ENCODE data around the gene NPR3. TPM values are rescaled to one million over a fixed set of nuclear protein-coding genes. Genes with fewer than 3 reads are reported as not detected.

Gene NPR3
- polyA plus RNA-seq, 1 of the 3 experiments (the other 2 are of a cell fraction): 35.8 TPM

GRCh38 chr5:32711362-32711680, 200 bp downstream of the NPR3 start:
- CTCF ChIA-PET: interaction anchor here (0.6 to 1.0 kb wide), 2 partner anchors 29 to 613 kb away, joined by 3 read pairs; no protein-coding TSS in a partner anchor
- Histone ChIP-seq H3K27ac (ENCODE audit: low read depth in 2 of 2, low read length in 1 of 2) (peak overlapping the region in 1 of 2 experiments; percentile 95; a peak in 2 of 4 replicates), H3K4me2 (peak overlapping the region; percentile 82), H4K20me1 (ENCODE audit: insufficient read depth) (no peaks in the 10 kb centered on the region), H3K36me3 (replicated peaks in 1 of 2; ENCODE audit: control insufficient read depth in 1 of 2, insufficient read depth in 2 of 2, low read length in 1 of 2) (peaks cover 0 to 9% of the 10 kb centered on the region in 2 experiments), H3K9me3 (no peaks in the 10 kb centered on the region), H3K27me3 (ENCODE audit: insufficient read depth) (no peaks in the 10 kb centered on the region), H3K9me2 (no peaks in the 10 kb centered on the region), H3K9ac (peak overlapping the region; percentile 91), H2AFZ (ENCODE audit: low read depth) (no peak overlapping the region), H3K79me2 (ENCODE audit: insufficient read depth) (peaks cover 57% of the 10 kb centered on the region), H3F3A (replicated peaks; ENCODE audit: insufficient read depth) (peaks cover 42% of the 10 kb centered on the region), H3K4me3 (ENCODE audit: low read depth in 2 of 2, low read length in 1 of 2) (peak overlapping the region; percentile 65 to 77; a peak in 3 of 4 replicates), H3K4me1 (ENCODE audit: control insufficient read depth in 1 of 2, insufficient read depth in 2 of 2, low read depth in 1 of 2, low read length in 1 of 2) (peaks cover 6 to 12% of the 10 kb centered on the region in 2 experiments; a peak in 1 of 4 replicates)
- WGBS (ENCODE audit: low lambda C conversion rate): under 1% methylated on average over 10 of the region's 10 CpGs
- POLR2A ChIA-PET: no interaction called here
- TF ChIP-seq RFX5 (IDR thresholded peaks at IDR 0.05; ENCODE audit: low read length): no peak
- TF ChIP-seq PBX3 (IDR thresholded peaks at IDR 0.05): no peak
- TF ChIP-seq MEF2A (IDR thresholded peaks at IDR 0.05; ENCODE audit: borderline replicate concordance, low read depth): no peak
- no peak for TF ChIP-seq MXI1 (IDR thresholded peaks at IDR 0.05; ENCODE audit: low read depth, low read length)
- no peak for TF ChIP-seq POLR2AphosphoS5 (IDR thresholded peaks at IDR 0.05; ENCODE audit: low read depth, low read length)
- TF ChIP-seq TEAD4 (IDR thresholded peaks at IDR 0.05; ENCODE audit: borderline replicate concordance, insufficient read depth): no peak
- TF ChIP-seq USF1 (IDR thresholded peaks at IDR 0.05; ENCODE audit: borderline replicate concordance, low read depth): no peak
- TF ChIP-seq GATA2 (CRISPR knock-in tag; IDR thresholded peaks at IDR 0.05): no peak
- no peak for TF ChIP-seq REST (IDR thresholded peaks at IDR 0.05; ENCODE audit: low read depth, low read length)
- TF ChIP-seq FOXM1 (IDR thresholded peaks at IDR 0.05; ENCODE audit: low read depth): no peak
- TF ChIP-seq CHD2 (IDR thresholded peaks at IDR 0.05; ENCODE audit: low read length, partially characterized antibody): no peak
- no peak for TF ChIP-seq RCOR1 (IDR thresholded peaks at IDR 0.05; ENCODE audit: low read length)
- TF ChIP-seq TAF1 (IDR thresholded peaks at IDR 0.05; ENCODE audit: borderline replicate concordance, low read depth, low read length): no peak
- TF ChIP-seq TCF12 (IDR thresholded peaks at IDR 0.05): no peak
- no peak for TF ChIP-seq ELF1 (IDR thresholded peaks at IDR 0.05)
- TF ChIP-seq SMC3 (IDR thresholded peaks at IDR 0.05; ENCODE audit: low read depth, low read length): no peak
- no peak for TF ChIP-seq FOSL2 (IDR thresholded peaks at IDR 0.05; ENCODE audit: borderline replicate concordance, low read depth)
- no peak for TF ChIP-seq IRF3 (IDR thresholded peaks at IDR 0.05; ENCODE audit: low read depth, low read length)
- TF ChIP-seq FOXJ3 (CRISPR knock-in tag; IDR thresholded peaks at IDR 0.05): no peak
- TF ChIP-seq EZH2phosphoT487 (IDR thresholded peaks at IDR 0.05; ENCODE audit: borderline replicate concordance, low read depth): no peak
- no peak for DNase-seq
